Activated T-cell treated with anti-CD3 and anti-CD28 coated beads, Interleukin-2, amount 50 U/mL, for 4 hours (primary cell): ENCODE measurements around the gene CDHR3. TPM values are rescaled to one million over a fixed set of nuclear protein-coding genes. Genes with fewer than 3 reads are reported as not detected.

Source experiments
- ATAC-seq, 2 donors: fragments of 200-7000 bp; cut with Tn5 transposase; one replicate each; pipeline ENCODE4 v1.10.0; 2021
- DNase-seq: peaks from one replicate; pipeline ENCODE4 v3.0.0-alpha.2; 2020
- H3K27me3 Mint-ChIP-seq: one replicate; pipeline ENCODE4 v1.8.0; 2021; ENCODE audit warnings: low read depth, mixed read lengths
- H3K36me3 Mint-ChIP-seq: one replicate; pipeline ENCODE4 v1.8.0; 2022; ENCODE audit warnings: mixed read lengths; ENCODE audit not compliant: insufficient read depth
- H3K4me1 Mint-ChIP-seq: one replicate; pipeline ENCODE4 v1.8.0; 2021; ENCODE audit warnings: low read depth, mixed read lengths
- H3K4me3 Mint-ChIP-seq: one replicate; pipeline ENCODE4 v1.8.0; 2021; ENCODE audit warnings: mild to moderate bottlenecking, moderate library complexity, mixed read lengths
- H3K9me3 Mint-ChIP-seq: one replicate; pipeline ENCODE4 v1.8.0; 2021; ENCODE audit warnings: mixed read lengths
- total RNA-seq, 3 donors: library from RNA; stranded (reverse); gene quantifications; one replicate each; pipeline ENCODE4 v1.2.1, GENCODE V29; 2021

CDHR3 gene
- total RNA-seq, 3 donors from 2014 or later = 0.56 to 0.66 (median 0.63) TPM

GRCh38 chr7:106050746-106051117 lies 87.7 kb downstream of the CDHR3 start:
- H3K27me3 Mint-ChIP-seq = no peaks in the 10 kb centered on the region
- no peaks in the 10 kb centered on the region for H3K4me1 Mint-ChIP-seq
- no peak overlapping the region for H3K4me3 Mint-ChIP-seq
- H3K36me3 Mint-ChIP-seq = no peaks in the 10 kb centered on the region
- no peak for DNase-seq
- no peaks in the 10 kb centered on the region for H3K9me3 Mint-ChIP-seq
- ATAC-seq = no peak

- no peak for DNase-seq
- Mint-ChIP-seq H3K9me3 (no peaks in the 10 kb centered on the region), H3K27me3 (no peaks in the 10 kb centered on the region), H3K4me3 (no peak overlapping the region), H3K4me1 (peaks cover 7% of the 10 kb centered on the region), H3K36me3 (no peaks in the 10 kb centered on the region)
- no peak for ATAC-seq
Measured at GRCh38 chr7:106052681-106053080, 89.6 kb downstream of the CDHR3 start.

- peaks cover 11% of the 10 kb centered on the region for H3K4me1 Mint-ChIP-seq
- H3K4me3 Mint-ChIP-seq = no peak overlapping the region
- DNase-seq (no peak), ATAC-seq (no peak)
- no peaks in the 10 kb centered on the region for H3K36me3 Mint-ChIP-seq
- no peaks in the 10 kb centered on the region for H3K27me3 Mint-ChIP-seq
- no peaks in the 10 kb centered on the region for H3K9me3 Mint-ChIP-seq
Measured at GRCh38 chr7:106053109-106053508, 90.0 kb downstream of the CDHR3 start.

- ATAC-seq (no peak), DNase-seq (no peak)
- Mint-ChIP-seq H3K36me3 (no peaks in the 10 kb centered on the region), H3K27me3 (no peaks in the 10 kb centered on the region), H3K4me3 (no peak overlapping the region), H3K9me3 (no peaks in the 10 kb centered on the region), H3K4me1 (peaks cover 23% of the 10 kb centered on the region)
Measured at GRCh38 chr7:106054156-106054910, 91.3 kb downstream of the CDHR3 start.

- no peaks in the 10 kb centered on the region for H3K9me3 Mint-ChIP-seq
- H3K36me3 Mint-ChIP-seq = no peaks in the 10 kb centered on the region
Measured at GRCh38 chr7:106054971-106055532, 92.0 kb downstream of the CDHR3 start.

GRCh38 chr7:106056513-106057203 lies 93.6 kb downstream of the CDHR3 start:
- peaks cover 24% of the 10 kb centered on the region for H3K4me1 Mint-ChIP-seq
- ATAC-seq = peak; percentile 92 to 94
- no peak overlapping the region for H3K4me3 Mint-ChIP-seq
- no peaks in the 10 kb centered on the region for H3K36me3 Mint-ChIP-seq
- no peaks in the 10 kb centered on the region for H3K9me3 Mint-ChIP-seq
- DNase-seq = peak; percentile 64
- no peaks in the 10 kb centered on the region for H3K27me3 Mint-ChIP-seq

More at GRCh38 chr7:106054971-106055532, 92.0 kb downstream of the CDHR3 start:
- no peak for ATAC-seq
- Mint-ChIP-seq H3K4me1 (peaks cover 24% of the 10 kb centered on the region), H3K27me3 (no peaks in the 10 kb centered on the region), H3K4me3 (no peak overlapping the region)
- no peak for DNase-seq

GRCh38 chr7:106057204-106057961 lies 94.3 kb downstream of the CDHR3 start:
- H3K4me1 Mint-ChIP-seq = peaks cover 29% of the 10 kb centered on the region
- no peak for DNase-seq
- H3K4me3 Mint-ChIP-seq = no peak overlapping the region
- no peaks in the 10 kb centered on the region for H3K9me3 Mint-ChIP-seq
- ATAC-seq = peak; percentile 12 to 16
- H3K27me3 Mint-ChIP-seq = no peaks in the 10 kb centered on the region
- no peaks in the 10 kb centered on the region for H3K36me3 Mint-ChIP-seq

- ATAC-seq (no peak), DNase-seq (no peak)
- no peak overlapping the region for H3K4me3 Mint-ChIP-seq
- H3K27me3 Mint-ChIP-seq = no peaks in the 10 kb centered on the region
- H3K9me3 Mint-ChIP-seq = no peaks in the 10 kb centered on the region
- no peaks in the 10 kb centered on the region for H3K36me3 Mint-ChIP-seq
- peaks cover 35% of the 10 kb centered on the region for H3K4me1 Mint-ChIP-seq
Measured at GRCh38 chr7:106057962-106058927, 95.2 kb downstream of the CDHR3 start.

GRCh38 chr7:106058928-106059324 lies 95.9 kb downstream of the CDHR3 start:
- no peaks in the 10 kb centered on the region for H3K27me3 Mint-ChIP-seq
- H3K4me3 Mint-ChIP-seq = no peak overlapping the region
- no peaks in the 10 kb centered on the region for H3K36me3 Mint-ChIP-seq
- H3K4me1 Mint-ChIP-seq = peaks cover 38% of the 10 kb centered on the region
- ATAC-seq (no peak), DNase-seq (no peak)
- no peaks in the 10 kb centered on the region for H3K9me3 Mint-ChIP-seq

- no peaks in the 10 kb centered on the region for H3K27me3 Mint-ChIP-seq
- H3K4me1 Mint-ChIP-seq = peaks cover 38% of the 10 kb centered on the region
- no peaks in the 10 kb centered on the region for H3K36me3 Mint-ChIP-seq
- no peak overlapping the region for H3K4me3 Mint-ChIP-seq
- H3K9me3 Mint-ChIP-seq = no peaks in the 10 kb centered on the region
- no peak for ATAC-seq
- DNase-seq = no peak
Measured at GRCh38 chr7:106059556-106059955, 96.5 kb downstream of the CDHR3 start.

- Mint-ChIP-seq H3K27me3 (no peaks in the 10 kb centered on the region), H3K36me3 (no peaks in the 10 kb centered on the region), H3K9me3 (no peaks in the 10 kb centered on the region), H3K4me1 (peaks cover 38% of the 10 kb centered on the region), H3K4me3 (no peak overlapping the region)
- ATAC-seq (no peak), DNase-seq (no peak)
Measured at GRCh38 chr7:106060394-106060920, 97.4 kb downstream of the CDHR3 start.

- no peaks in the 10 kb centered on the region for H3K9me3 Mint-ChIP-seq
- no peak overlapping the region for H3K4me3 Mint-ChIP-seq
- ATAC-seq = no peak
- H3K4me1 Mint-ChIP-seq = peaks cover 38% of the 10 kb centered on the region
- H3K27me3 Mint-ChIP-seq = no peaks in the 10 kb centered on the region
- H3K36me3 Mint-ChIP-seq = no peaks in the 10 kb centered on the region
- DNase-seq = no peak
Measured at GRCh38 chr7:106061301-106061979, 98.4 kb downstream of the CDHR3 start.

- Mint-ChIP-seq H3K4me3 (no peak overlapping the region), H3K4me1 (peaks cover 37% of the 10 kb centered on the region), H3K36me3 (no peaks in the 10 kb centered on the region), H3K27me3 (no peaks in the 10 kb centered on the region), H3K9me3 (no peaks in the 10 kb centered on the region)
- ATAC-seq (no peak), DNase-seq (no peak)
Measured at GRCh38 chr7:106062006-106062405, 98.9 kb downstream of the CDHR3 start.
